Smooth muscle cell (in vitro differentiated cells): Measurements from ENCODE around the gene PTPN6. TPM values are rescaled to one million over a fixed set of nuclear protein-coding genes. Genes with fewer than 3 reads are reported as not detected.

Experiments
- DNase-seq: peaks from one replicate; lab custom pipeline; 2025; ENCODE audit not compliant: unreplicated experiment; lab: John Stamatoyannopoulos, UW
- H2AFZ ChIP-seq: fragments of 200-600 bp; sonication (generic); 2 replicates; pipeline ENCODE4 v1.6.0; 2016; ENCODE audit warnings: antibody characterized with exemption, low read depth, mild to moderate bottlenecking
- H3F3A ChIP-seq: fragments of 200-600 bp; sonication (generic); 2 replicates; pipeline ENCODE4 v1.6.0; 2017; ENCODE audit warnings: antibody characterized with exemption, low read depth
- H3K27ac ChIP-seq: fragments of 200-600 bp; sonication (generic); 2 replicates; pipeline ENCODE4 v1.5.1; 2016; ENCODE audit warnings: low read depth, mild to moderate bottlenecking
- H3K27me3 ChIP-seq: fragments of 200-600 bp; sonication (generic); 2 replicates; pipeline ENCODE4 v1.6.1; 2016; ENCODE audit warnings: low read depth, mild to moderate bottlenecking
- H3K36me3 ChIP-seq: fragments of 200-600 bp; sonication (generic); 2 replicates; pipeline ENCODE4 v1.5.1; 2016; ENCODE audit warnings: low read depth
- H3K4me1 ChIP-seq: fragments of 200-600 bp; sonication (generic); 2 replicates; pipeline ENCODE4 v1.5.1; 2016; ENCODE audit warnings: low read depth
- H3K4me2 ChIP-seq: fragments of 200-600 bp; sonication (generic); 2 replicates; pipeline ENCODE4 v1.6.0; 2016; ENCODE audit warnings: mild to moderate bottlenecking
- H3K4me3 ChIP-seq: fragments of 200-600 bp; sonication (generic); 2 replicates; pipeline ENCODE4 v1.5.1; 2016; ENCODE audit warnings: mild to moderate bottlenecking
- H3K79me2 ChIP-seq: fragments of 200-600 bp; sonication (generic); 2 replicates; pipeline ENCODE4 v1.6.0; 2016; ENCODE audit warnings: low read depth, mild to moderate bottlenecking
- H3K9ac ChIP-seq: fragments of 200-600 bp; sonication (generic); 2 replicates; pipeline ENCODE4 v1.6.0; 2016; ENCODE audit warnings: low read depth
- H3K9me3 ChIP-seq: fragments of 200-600 bp; sonication (generic); replicated peaks from 2 replicates; pipeline ENCODE4 v1.5.1; 2016; ENCODE audit warnings: low read depth
- H4K20me1 ChIP-seq: fragments of 200-600 bp; sonication (generic); 2 replicates; pipeline ENCODE4 v1.6.0; 2016; ENCODE audit warnings: low read depth
- WGBS: methylation state at CpG from one replicate; pipeline ENCODE4 v1.1.7; 2016; ENCODE audit warnings: low lambda C conversion rate; 5-methylcytosine and 5-hydroxymethylcytosine counted together
- polyA plus RNA-seq: library from polyadenylated mRNA; unstranded; fragments of >200 nt; fragmentation: Nextera tagmentation; extraction: Ambion mirVana; gene quantifications from 2 replicates; pipeline ENCODE4 v1.2.1, GENCODE V29; 2016
- total RNA-seq: library from RNA; depleted of rRNA; stranded (reverse); fragments of >200 nt; gene quantifications from 2 replicates; pipeline ENCODE4 v1.2.3, GENCODE V29; 2014
- TF ChIP-seq, protein P1 (sequence below): fragments of 200-600 bp; sonication (generic); IDR thresholded peaks from 2 replicates; pipeline ENCODE4 v1.5.1; 2017; ENCODE audit warnings: borderline replicate concordance, mild to moderate bottlenecking, antibody characterized with exemption; ENCODE audit not compliant: insufficient read depth, poor library complexity, severe bottlenecking

The PTPN6 gene
- total and polyA plus RNA-seq, 2 experiments from 2014 or later: 2.8 to 4.3 TPM

DNA sequence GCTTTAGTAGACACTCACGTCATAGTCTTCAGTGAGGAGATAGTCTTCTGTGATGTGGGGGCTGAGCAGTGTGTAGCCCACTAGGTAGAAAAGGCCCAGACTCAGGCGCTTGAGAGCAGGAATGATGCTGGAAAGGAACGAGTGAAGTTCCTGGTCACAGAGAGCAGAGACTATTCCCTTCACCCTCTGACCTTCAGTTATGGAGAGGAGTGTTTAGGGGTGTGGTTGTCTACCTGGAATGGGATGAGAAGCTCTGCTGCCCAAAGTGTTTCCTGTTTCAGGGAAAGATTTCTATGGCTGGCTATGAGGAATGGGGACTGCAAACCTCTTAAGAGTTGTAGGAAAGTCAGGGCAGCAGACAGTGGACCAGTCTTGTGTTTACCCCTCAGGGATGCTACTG lies 28.3 kb downstream of the PTPN6 start:
- H2AFZ ChIP-seq: no peak overlapping the region
- no peaks in the 10 kb centered on the region for H3K79me2 ChIP-seq
- no peak overlapping the region for H3K27ac ChIP-seq
- no peak overlapping the region for H3K4me3 ChIP-seq
- DNase-seq: no peak
- H3F3A ChIP-seq: peaks cover 4% of the 10 kb centered on the region
- no peaks in the 10 kb centered on the region for H3K4me1 ChIP-seq
- WGBS: 93% methylated on average over 3 of the region's 3 CpGs
- no peak overlapping the region for H3K9ac ChIP-seq
- TF ChIP-seq, protein P1, sequence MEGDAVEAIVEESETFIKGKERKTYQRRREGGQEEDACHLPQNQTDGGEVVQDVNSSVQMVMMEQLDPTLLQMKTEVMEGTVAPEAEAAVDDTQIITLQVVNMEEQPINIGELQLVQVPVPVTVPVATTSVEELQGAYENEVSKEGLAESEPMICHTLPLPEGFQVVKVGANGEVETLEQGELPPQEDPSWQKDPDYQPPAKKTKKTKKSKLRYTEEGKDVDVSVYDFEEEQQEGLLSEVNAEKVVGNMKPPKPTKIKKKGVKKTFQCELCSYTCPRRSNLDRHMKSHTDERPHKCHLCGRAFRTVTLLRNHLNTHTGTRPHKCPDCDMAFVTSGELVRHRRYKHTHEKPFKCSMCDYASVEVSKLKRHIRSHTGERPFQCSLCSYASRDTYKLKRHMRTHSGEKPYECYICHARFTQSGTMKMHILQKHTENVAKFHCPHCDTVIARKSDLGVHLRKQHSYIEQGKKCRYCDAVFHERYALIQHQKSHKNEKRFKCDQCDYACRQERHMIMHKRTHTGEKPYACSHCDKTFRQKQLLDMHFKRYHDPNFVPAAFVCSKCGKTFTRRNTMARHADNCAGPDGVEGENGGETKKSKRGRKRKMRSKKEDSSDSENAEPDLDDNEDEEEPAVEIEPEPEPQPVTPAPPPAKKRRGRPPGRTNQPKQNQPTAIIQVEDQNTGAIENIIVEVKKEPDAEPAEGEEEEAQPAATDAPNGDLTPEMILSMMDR: no peak
- H3K9me3 ChIP-seq: no peaks in the 10 kb centered on the region
- no peaks in the 10 kb centered on the region for H3K27me3 ChIP-seq
- H3K36me3 ChIP-seq: no peaks in the 10 kb centered on the region
- H3K4me2 ChIP-seq: no peak overlapping the region
- H4K20me1 ChIP-seq: no peaks in the 10 kb centered on the region

DNA sequence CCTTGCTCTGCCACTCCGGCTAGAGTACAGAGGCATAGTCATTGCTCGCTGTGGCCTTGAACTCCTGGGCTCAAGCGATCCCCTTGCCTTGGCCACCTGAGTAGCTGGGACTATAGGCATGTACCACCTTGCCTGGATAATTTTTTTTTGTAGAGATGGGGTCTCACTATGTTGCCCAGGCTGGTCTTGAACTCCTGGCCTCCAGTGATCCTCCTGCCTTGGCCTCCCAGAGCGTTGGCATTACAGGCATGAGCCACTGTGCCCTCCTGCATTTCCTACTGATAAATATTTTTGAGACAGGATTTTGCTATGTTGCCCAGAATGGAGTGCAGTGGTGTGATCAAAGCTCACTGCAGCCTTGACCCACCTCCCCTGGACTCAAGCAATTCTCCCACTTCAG lies 28.9 kb downstream of the PTPN6 start:
- H3K9me3 ChIP-seq: no peaks in the 10 kb centered on the region
- no peak overlapping the region for H2AFZ ChIP-seq
- no peak for DNase-seq
- H4K20me1 ChIP-seq: no peaks in the 10 kb centered on the region
- H3K4me3 ChIP-seq: no peak overlapping the region
- H3K27me3 ChIP-seq: no peaks in the 10 kb centered on the region
- H3K36me3 ChIP-seq: no peaks in the 10 kb centered on the region
- no peak overlapping the region for H3K27ac ChIP-seq
- peaks cover under 1% of the 10 kb centered on the region for H3F3A ChIP-seq
- no peaks in the 10 kb centered on the region for H3K79me2 ChIP-seq
- WGBS: 97% methylated on average over 4 of the region's 4 CpGs
- TF ChIP-seq, protein P1: no peak
- no peak overlapping the region for H3K4me2 ChIP-seq
- no peaks in the 10 kb centered on the region for H3K4me1 ChIP-seq
- H3K9ac ChIP-seq: no peak overlapping the region

DNA sequence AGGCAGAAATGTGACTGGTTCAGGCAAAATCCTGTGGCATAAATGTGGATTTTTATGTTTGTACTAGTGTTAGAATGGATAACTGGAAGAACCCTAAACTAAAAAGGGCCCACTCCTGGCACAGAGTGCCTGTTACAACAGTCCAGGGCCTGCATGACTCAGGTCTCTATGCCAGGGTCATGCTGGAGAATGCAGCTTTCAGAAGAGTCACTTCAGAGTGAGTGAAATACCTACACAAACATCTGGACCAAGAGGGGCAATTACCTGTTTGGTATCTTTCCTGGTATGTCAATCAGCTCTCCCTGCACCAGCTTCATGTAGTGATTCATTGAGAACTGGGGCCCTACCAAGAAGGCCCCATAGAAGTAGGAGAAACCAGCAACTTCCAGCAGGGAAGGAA lies 29.6 kb downstream of the PTPN6 start:
- Histone ChIP-seq H3K36me3 (no peaks in the 10 kb centered on the region), H3F3A (no peaks in the 10 kb centered on the region), H3K9me3 (no peaks in the 10 kb centered on the region), H3K9ac (no peak overlapping the region), H3K79me2 (no peaks in the 10 kb centered on the region), H3K27ac (no peak overlapping the region), H3K4me1 (no peaks in the 10 kb centered on the region), H4K20me1 (no peaks in the 10 kb centered on the region), H3K27me3 (no peaks in the 10 kb centered on the region), H3K4me2 (no peak overlapping the region), H3K4me3 (no peak overlapping the region), H2AFZ (no peak overlapping the region)
- TF ChIP-seq, protein P1: no peak
- no peak for DNase-seq

DNA sequence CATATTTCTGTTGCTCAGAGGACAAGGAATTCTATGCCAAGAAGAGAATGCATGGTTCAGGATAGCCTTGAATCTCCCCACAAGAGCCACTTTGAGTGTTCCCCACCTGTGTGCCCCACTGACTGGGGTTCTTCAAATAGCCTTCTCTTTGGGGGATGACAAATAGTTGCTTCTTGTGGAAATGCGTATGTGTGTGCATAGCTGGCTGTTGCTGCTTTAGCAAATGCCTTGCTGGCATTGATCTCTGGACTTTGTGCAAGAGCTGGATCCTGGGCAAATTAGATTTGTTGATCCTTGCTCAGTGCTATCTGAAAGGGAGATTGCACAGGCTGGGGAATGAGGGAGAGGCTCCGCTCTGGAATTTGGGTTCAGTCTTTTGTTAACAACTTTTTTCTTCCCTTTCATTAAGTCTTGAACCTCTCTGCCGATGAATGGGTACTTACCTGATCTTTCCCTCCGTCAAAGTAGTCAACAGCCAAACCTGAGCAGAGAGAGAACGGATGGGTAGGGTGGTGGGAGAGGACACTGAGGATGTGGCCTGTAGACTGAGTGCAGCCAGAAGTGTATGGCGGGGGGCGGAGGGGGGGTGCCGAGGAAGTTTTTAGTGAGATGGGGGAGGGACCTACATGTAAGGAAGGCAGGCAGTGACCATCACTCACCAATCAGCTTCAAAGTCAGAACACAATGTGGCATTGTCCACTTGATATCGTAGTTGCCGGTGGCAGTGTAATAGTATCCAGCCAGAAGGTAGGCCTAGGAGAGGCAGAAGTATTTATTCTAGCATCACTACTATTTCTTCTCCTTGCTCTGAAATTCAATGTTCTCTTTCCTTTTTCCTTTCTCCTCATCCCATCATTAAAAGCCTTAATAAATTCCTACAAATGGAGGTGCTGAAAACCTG lies 30.2 kb downstream of the PTPN6 start:
- Histone ChIP-seq H3K4me2 (no peak overlapping the region), H4K20me1 (no peaks in the 10 kb centered on the region), H3K27ac (no peak overlapping the region), H3K4me3 (no peak overlapping the region), H3K4me1 (no peaks in the 10 kb centered on the region), H2AFZ (no peak overlapping the region), H3K9me3 (no peaks in the 10 kb centered on the region), H3K9ac (no peak overlapping the region), H3K79me2 (no peaks in the 10 kb centered on the region), H3F3A (no peaks in the 10 kb centered on the region), H3K27me3 (no peaks in the 10 kb centered on the region), H3K36me3 (no peaks in the 10 kb centered on the region)
- no peak for DNase-seq
- TF ChIP-seq, protein P1: no peak
- WGBS: 98% methylated on average over 10 of the region's 10 CpGs
